B cell (primary cell): ENCODE data around the gene JUND. TPM values are rescaled to one million over a fixed set of nuclear protein-coding genes. Genes with fewer than 3 reads are reported as not detected.

Experiments used
- ATAC-seq: fragments of 200-7000 bp; cut with Tn5 transposase; one replicate; pipeline ENCODE4 v1.10.0; 2021; ENCODE audit warnings: low read depth, mild to moderate bottlenecking, moderate number of reproducible peaks, moderate library complexity
- CTCF ChIA-PET: fragments of 350-600 bp; sonication (Branson Sonifier 250); formaldehyde crosslinking; loops from one replicate; lab custom pipeline; 2021; ENCODE audit warnings: antibody characterized with exemption, inconsistent platforms; lab: Charles Lee
- POLR2A ChIA-PET: fragments of 350-600 bp; sonication (Branson Sonifier 250); formaldehyde crosslinking; loops from one replicate; lab custom pipeline; 2021; ENCODE audit warnings: antibody characterized with exemption; lab: Charles Lee
- DNase-seq: peaks from one replicate; pipeline ENCODE4 v3.0.0; 2013
- H2AFZ ChIP-seq: 2 replicates; pipeline ENCODE4 v1.6.1; 2012; ENCODE audit warnings: mild to moderate bottlenecking, low read depth, low read length; ENCODE audit not compliant: insufficient read depth, poor library complexity, severe bottlenecking
- H3K27ac ChIP-seq, 2 donors: 1 replicate in 1 of 2; 2 replicates in 1 of 2; pipeline ENCODE4 v1.5.1; 2012 to 2013; ENCODE audit warnings: low read length in 2 of 2, mild to moderate bottlenecking in 2 of 2, moderate library complexity in 1 of 2
- H3K27me3 ChIP-seq, 4 experiments: fragments of 200-600 bp in 1 of 4; sonication (generic) in 1 of 4; replicated peaks in 1 of 4; 1 replicate in 2 of 4; 2 replicates in 2 of 4; pipeline versions ENCODE4 v1.6.1 to v1.7.0; 2013 to 2016; ENCODE audit warnings: low read length in 3 of 4, mild to moderate bottlenecking in 2 of 4, mixed read lengths in 1 of 4, moderate library complexity in 1 of 4; ENCODE audit not compliant: insufficient read depth in 4 of 4, control insufficient read depth in 3 of 4; ENCODE audit errors: control extremely low read depth in 1 of 4
- H3K36me3 ChIP-seq, 2 experiments: replicated peaks in 1 of 2; 1 replicate in 1 of 2; 2 replicates in 1 of 2; pipeline versions ENCODE4 v1.6.1 to v1.7.1; 2013; ENCODE audit warnings: low read length in 1 of 2; ENCODE audit not compliant: insufficient read depth in 2 of 2, control insufficient read depth in 1 of 2; ENCODE audit errors: control extremely low read depth in 1 of 2, extremely low read depth in 1 of 2
- H3K4me1 ChIP-seq, 2 donors: fragments of 200-600 bp in 1 of 2; sonication (generic) in 1 of 2; 1 replicate in 1 of 2; 2 replicates in 1 of 2; pipeline versions ENCODE4 v1.5.1 to v1.6.1; 2013 to 2017; ENCODE audit warnings: low read length in 2 of 2; ENCODE audit not compliant: control insufficient read depth in 2 of 2, insufficient read depth in 2 of 2
- H3K4me2 ChIP-seq: replicated peaks from 2 replicates; pipeline ENCODE3; 2012; ENCODE audit warnings: mild to moderate bottlenecking, low read depth, low read length; ENCODE audit not compliant: poor library complexity, severe bottlenecking
- H3K4me3 ChIP-seq, 5 experiments: fragments of 200-600 bp in 1 of 5; sonication (generic) in 1 of 5; 1 replicate in 3 of 5; 2 replicates in 2 of 5; pipeline versions ENCODE4 v1.5.1 to v1.7.0; 2011 to 2016; ENCODE audit warnings: low read length in 4 of 5, mild to moderate bottlenecking in 4 of 5, low read depth in 2 of 5, control low read depth in 1 of 5, moderate library complexity in 1 of 5; ENCODE audit not compliant: insufficient read depth in 1 of 5; ENCODE audit errors: control extremely low read depth in 1 of 5, extremely low read depth in 1 of 5
- H3K79me2 ChIP-seq: fragments of 200-600 bp; sonication (generic); one replicate; pipeline ENCODE4 v1.6.0; 2016; ENCODE audit warnings: low read length; ENCODE audit not compliant: control insufficient read depth, insufficient read depth
- H3K9ac ChIP-seq: fragments of 200-600 bp; sonication (generic); 2 replicates; pipeline ENCODE4 v1.6.1; 2017; ENCODE audit warnings: mild to moderate bottlenecking, low read length, moderate library complexity
- H3K9me3 ChIP-seq, 3 donors: one replicate each; pipeline versions ENCODE4 v1.6.1 to v1.7.1; 2013; ENCODE audit warnings: low read length in 2 of 3; ENCODE audit not compliant: control insufficient read depth in 2 of 3, insufficient read depth in 1 of 3; ENCODE audit errors: control extremely low read depth in 1 of 3
- H4K20me1 ChIP-seq: 2 replicates; pipeline ENCODE4 v1.6.0; 2012; ENCODE audit warnings: mild to moderate bottlenecking, low read length; ENCODE audit not compliant: insufficient read depth, control insufficient read depth, poor library complexity, severe bottlenecking
- H3K27ac Mint-ChIP-seq: one replicate; pipeline ENCODE4 v1.8.0; 2021; ENCODE audit warnings: mixed read lengths
- H3K27me3 Mint-ChIP-seq: one replicate; pipeline ENCODE4 v1.8.0; 2021; ENCODE audit warnings: mixed read lengths
- H3K4me1 Mint-ChIP-seq: one replicate; pipeline ENCODE4 v1.8.0; 2021; ENCODE audit warnings: mixed read lengths
- H3K4me3 Mint-ChIP-seq: one replicate; pipeline ENCODE4 v1.8.0; 2021; ENCODE audit warnings: mixed read lengths
- H3K9me3 Mint-ChIP-seq: one replicate; pipeline ENCODE4 v1.8.0; 2022; ENCODE audit warnings: mixed read lengths; ENCODE audit not compliant: insufficient read depth
- EZH2 ChIP-seq: IDR thresholded peaks from 2 replicates; pipeline ENCODE4 v1.6.1; 2012; ENCODE audit warnings: borderline replicate concordance, low read depth, mild to moderate bottlenecking, moderate library complexity, low read length; ENCODE audit not compliant: insufficient read depth, poor library complexity, severe bottlenecking
- WGBS: methylation state at CpG from one replicate; pipeline ENCODE4 v1.1.5; 2013; ENCODE audit warnings: missing lambda C conversion rate; ENCODE audit not compliant: insufficient coverage; 5-methylcytosine and 5-hydroxymethylcytosine counted together
- intact Hi-C: fragments of 100-400 bp; cut with micrococcal nuclease; formaldehyde crosslinking; loops from one replicate; pipeline ENCODE4 v1.10.0; 2022
- polyA plus RNA-seq: library from polyadenylated mRNA; depleted of rRNA; stranded (reverse); fragments of >200 nt; gene quantifications from 2 replicates; pipeline ENCODE4 v1.2.3, GENCODE V29; 2012
- total RNA-seq, 2 donors: library from RNA; stranded (reverse); fragments of 120-200 nt in 1 of 2; gene quantifications; 1 replicate in 1 of 2; 2 replicates in 1 of 2; pipeline versions ENCODE4 v1.2.3 to v1.2.4, GENCODE V29; 2013 to 2022
- TF ChIP-seq, protein P1 (sequence below): fragments of 200-600 bp; IDR thresholded peaks from one replicate; pipeline ENCODE4 v1.8.0; 2022; ENCODE audit warnings: antibody characterized with exemption, mild to moderate bottlenecking

JUND gene
- total and polyA plus RNA-seq, 2 donors (not counting 1 experiment from before 2014, with no cell fraction given), result 628 to 5,593 TPM

DNA sequence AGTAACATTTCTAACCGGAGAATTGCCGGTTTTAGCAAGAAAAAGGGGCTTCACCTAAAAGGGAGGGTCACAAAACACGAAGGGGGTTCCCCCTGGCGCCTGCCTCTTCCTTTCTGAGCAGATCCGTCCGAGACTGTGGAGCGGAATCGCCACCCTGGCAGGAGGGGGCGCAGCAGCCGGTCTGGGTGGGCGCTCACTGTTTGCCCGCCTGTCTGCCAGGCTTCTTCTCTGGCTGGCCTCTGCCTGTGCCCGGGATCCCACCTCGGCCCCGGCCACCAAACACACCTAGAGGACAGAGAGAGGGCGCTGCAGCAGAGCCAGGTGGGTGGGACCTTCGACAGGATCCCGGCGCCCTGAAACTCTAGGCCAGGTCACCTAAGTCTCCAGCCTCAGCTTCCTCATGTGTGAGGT, 25.9 kb upstream of the JUND start:
- no peaks in the 10 kb centered on the region for H4K20me1 ChIP-seq
- DNase-seq, result peak; percentile 70

DNA sequence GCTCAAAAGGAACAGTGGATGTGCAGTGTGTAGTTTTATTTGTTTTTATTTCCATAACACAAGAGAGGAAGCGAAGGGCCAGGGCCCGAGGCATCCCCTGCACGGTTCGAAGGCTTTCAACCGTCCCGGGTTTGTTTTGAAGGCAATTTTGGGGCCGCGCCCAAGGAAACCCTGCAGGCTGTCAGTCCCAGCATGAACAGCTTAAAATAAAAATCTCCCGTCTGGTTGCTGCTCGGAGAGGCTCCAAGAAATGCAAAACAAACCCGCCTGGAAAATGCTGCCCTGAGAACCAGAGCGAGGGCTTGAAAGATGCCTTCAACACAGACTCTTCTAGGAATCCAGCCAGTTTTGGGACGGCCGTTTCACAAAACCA, 25.5 kb upstream of the JUND start:
- DNase-seq, result peak; percentile 56
- ChIA-PET POLR2A (interaction anchor here (0.6 to 4.7 kb wide), 9 partner anchors 11 to 445 kb away, joined by 3 to 63 read pairs (median 5); partner anchors contain the start of genes JUND and LSM4), CTCF (interaction anchor here (0.7 to 3.4 kb wide), 7 partner anchors 10 to 27 kb away, joined by 3 to 51 read pairs (median 8); partner anchors contain the start of genes JUND and LSM4)
- no peaks in the 10 kb centered on the region for H3K27me3 Mint-ChIP-seq
- H3K27me3 ChIP-seq, result no peaks in the 10 kb centered on the region
- peaks cover 0 to 25% of the 10 kb centered on the region in 2 experiments for H3K36me3 ChIP-seq
- 50% methylated on average over 14 of the region's 14 CpGs for WGBS
- H2AFZ ChIP-seq, result no peak overlapping the region
- no peaks in the 10 kb centered on the region for H3K9me3 ChIP-seq
- H3K9me3 Mint-ChIP-seq, result no peaks in the 10 kb centered on the region
- H3K4me3 ChIP-seq, result peak overlapping the region in 4 of 5 experiments; percentile 16 to 45 (median 24)
- peaks cover 4% of the 10 kb centered on the region for H3K79me2 ChIP-seq
- peak overlapping the region; percentile 98 to 99 for H3K27ac ChIP-seq
- H3K9ac ChIP-seq, result peak overlapping the region; percentile 44
- no peaks in the 10 kb centered on the region for H4K20me1 ChIP-seq
- H3K27ac Mint-ChIP-seq, result peak overlapping the region; percentile 100
- peak; percentile 9 for ATAC-seq
- peaks cover 44 to 68% of the 10 kb centered on the region in 2 donors for H3K4me1 ChIP-seq
- no peak for TF ChIP-seq EZH2
- TF ChIP-seq, protein P1, sequence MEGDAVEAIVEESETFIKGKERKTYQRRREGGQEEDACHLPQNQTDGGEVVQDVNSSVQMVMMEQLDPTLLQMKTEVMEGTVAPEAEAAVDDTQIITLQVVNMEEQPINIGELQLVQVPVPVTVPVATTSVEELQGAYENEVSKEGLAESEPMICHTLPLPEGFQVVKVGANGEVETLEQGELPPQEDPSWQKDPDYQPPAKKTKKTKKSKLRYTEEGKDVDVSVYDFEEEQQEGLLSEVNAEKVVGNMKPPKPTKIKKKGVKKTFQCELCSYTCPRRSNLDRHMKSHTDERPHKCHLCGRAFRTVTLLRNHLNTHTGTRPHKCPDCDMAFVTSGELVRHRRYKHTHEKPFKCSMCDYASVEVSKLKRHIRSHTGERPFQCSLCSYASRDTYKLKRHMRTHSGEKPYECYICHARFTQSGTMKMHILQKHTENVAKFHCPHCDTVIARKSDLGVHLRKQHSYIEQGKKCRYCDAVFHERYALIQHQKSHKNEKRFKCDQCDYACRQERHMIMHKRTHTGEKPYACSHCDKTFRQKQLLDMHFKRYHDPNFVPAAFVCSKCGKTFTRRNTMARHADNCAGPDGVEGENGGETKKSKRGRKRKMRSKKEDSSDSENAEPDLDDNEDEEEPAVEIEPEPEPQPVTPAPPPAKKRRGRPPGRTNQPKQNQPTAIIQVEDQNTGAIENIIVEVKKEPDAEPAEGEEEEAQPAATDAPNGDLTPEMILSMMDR, result no peak
- intact Hi-C loops, result loop anchor here (1.0 kb wide), 1 partner anchor 21 kb away; no protein-coding TSS in a partner anchor
- peak overlapping the region; percentile 95 for H3K4me3 Mint-ChIP-seq
- H3K4me2 ChIP-seq, result peak overlapping the region; percentile 96
- H3K4me1 Mint-ChIP-seq, result peaks cover 47% of the 10 kb centered on the region

More for the DNA sequence above, 25.9 kb upstream of the JUND start:
- Mint-ChIP-seq H3K4me3 (peak overlapping the region; percentile 95), H3K27ac (peak overlapping the region; percentile 100), H3K4me1 (peaks cover 47% of the 10 kb centered on the region), H3K27me3 (no peaks in the 10 kb centered on the region), H3K9me3 (no peaks in the 10 kb centered on the region)
- peaks cover 6% of the 10 kb centered on the region for H3K79me2 ChIP-seq
- peak overlapping the region in 3 of 5 experiments; percentile 17 to 45 (median 30) for H3K4me3 ChIP-seq
- intact Hi-C loops, result loop anchor here (1.0 kb wide), 1 partner anchor 21 kb away; no protein-coding TSS in a partner anchor
- H3K36me3 ChIP-seq, result peaks cover 0 to 29% of the 10 kb centered on the region in 2 experiments
- peak overlapping the region; percentile 98 to 99 for H3K27ac ChIP-seq
- peak overlapping the region; percentile 96 for H3K4me2 ChIP-seq
- no peak for ATAC-seq
- WGBS, result 77% methylated on average over 15 of the region's 19 CpGs
- no peak overlapping the region for H2AFZ ChIP-seq
- no peaks in the 10 kb centered on the region for H3K9me3 ChIP-seq
- peaks cover 44 to 65% of the 10 kb centered on the region in 2 donors for H3K4me1 ChIP-seq
- TF ChIP-seq, protein P1, result peak; percentile 18
- no peak for TF ChIP-seq EZH2
- H3K9ac ChIP-seq, result peak overlapping the region; percentile 44
- POLR2A ChIA-PET, result interaction anchor here (0.6 to 4.7 kb wide), 8 partner anchors 10 to 445 kb away, joined by 3 to 63 read pairs (median 6); partner anchors contain the start of genes JUND and LSM4
- no peaks in the 10 kb centered on the region for H3K27me3 ChIP-seq
- CTCF ChIA-PET, result interaction anchor here (0.7 to 3.4 kb wide), 7 partner anchors 10 to 27 kb away, joined by 3 to 51 read pairs (median 8); partner anchors contain the start of genes JUND and LSM4
